Gastrocnemius medialis (tissue), 4 donors: ENCODE measurements around the gene ZNRF3. TPM values are rescaled to one million over a fixed set of nuclear protein-coding genes. Genes with fewer than 3 reads are reported as not detected.

Source experiments
- ATAC-seq, 2 donors: fragments of 150-250 bp; one replicate each; pipeline ENCODE4 v1.9.1; 2016
- DNase-seq, 2 donors: peaks; one replicate each; pipeline ENCODE4 v3.0.0-alpha.2; 2019
- H3K27ac ChIP-seq, 4 donors: fragments of 200-600 bp; sonication (generic); 1 replicate in 1 of 4; 2 replicates in 3 of 4; pipeline ENCODE4 v1.5.1; 2016 to 2018; ENCODE audit warnings: mild to moderate bottlenecking in 2 of 4, moderate library complexity in 1 of 4
- H3K27me3 ChIP-seq, 3 donors: fragments of 200-600 bp; sonication (generic) in 2 of 3; 1 replicate in 1 of 3; 2 replicates in 2 of 3; pipeline versions ENCODE4 v1.5.1 to v1.6.0; 2016 to 2019; ENCODE audit warnings: mild to moderate bottlenecking in 1 of 3, moderate library complexity in 1 of 3
- H3K36me3 ChIP-seq, 2 donors: fragments of 200-600 bp; sonication (generic) in 1 of 2; one replicate each; pipeline ENCODE4 v1.5.1; 2017 to 2018
- H3K4me1 ChIP-seq, 2 donors: fragments of 200-600 bp; sonication (generic) in 1 of 2; one replicate each; pipeline ENCODE4 v1.5.1; 2016 to 2017; ENCODE audit warnings: mild to moderate bottlenecking in 2 of 2
- H3K4me3 ChIP-seq, 4 donors: fragments of 200-600 bp; sonication (generic) in 3 of 4; 1 replicate in 1 of 4; 2 replicates in 3 of 4; pipeline ENCODE4 v1.5.1; 2016 to 2019; ENCODE audit warnings: mild to moderate bottlenecking in 2 of 4
- H3K9me3 ChIP-seq, 3 donors: fragments of 200-600 bp; sonication (generic) in 2 of 3; 1 replicate in 1 of 3; 2 replicates in 2 of 3; pipeline ENCODE4 v1.5.1; 2016 to 2019
- CTCF ChIP-seq, 5 experiments: fragments of 450-650 bp in 3 of 5; fragments of 200-600 bp in 2 of 5; sonication (generic) in 2 of 5; IDR thresholded peaks in 4 of 5; conservative IDR thresholded peaks in 1 of 5; 1 replicate in 4 of 5; 2 replicates in 1 of 5; pipeline ENCODE4 v1.5.1; 2016 to 2019; ENCODE audit warnings: antibody characterized with exemption in 5 of 5, mild to moderate bottlenecking in 3 of 5, moderate library complexity in 3 of 5
- POLR2A ChIP-seq, 2 donors: fragments of 450-650 bp; IDR thresholded peaks; one replicate each; pipeline ENCODE4 v1.6.1; 2017; ENCODE audit warnings: antibody characterized with exemption in 2 of 2, mild to moderate bottlenecking in 2 of 2, moderate library complexity in 2 of 2
- in situ Hi-C, 4 donors: fragments of 200-750 bp; cut with MboI; loops; one replicate each; pipeline versions ENCODE4 v1.15.0 to v1.8.0; 2017; ENCODE audit warnings: low sequenced_read_pairs in 4 of 4
- intact Hi-C: fragments of 100-400 bp; cut with DNase I; formaldehyde crosslinking; loops from one replicate; pipeline ENCODE4 v1.15.1; 2023; ENCODE audit warnings: low total_unique reads
- total RNA-seq, 4 donors: library from RNA; depleted of rRNA; stranded (reverse); fragments of >200 nt; gene quantifications; one replicate each; pipeline versions ENCODE4 v1.1.0 to v1.2.3, GENCODE V29; 2016

Gene ZNRF3
- total RNA-seq, 4 donors from 2014 or later: 7.8 to 19.1 (median 11.1) TPM

- TF ChIP-seq CTCF (IDR thresholded peaks at IDR 0.05 in 4 of 5, conservative IDR thresholded peaks at IDR 0.05 in 1 of 5) (no peak), POLR2A (IDR thresholded peaks at IDR 0.05) (no peak)
- intact Hi-C loops: no loop called here
- Histone ChIP-seq H3K27ac (no peak overlapping the region), H3K36me3 (no peaks in the 10 kb centered on the region), H3K4me3 (no peak overlapping the region), H3K4me1 (peaks cover 18 to 33% of the 10 kb centered on the region in 2 donors), H3K9me3 (no peaks in the 10 kb centered on the region), H3K27me3 (no peaks in the 10 kb centered on the region)
- no peak for ATAC-seq
- DNase-seq: no peak
- in situ Hi-C loops: no loop called here
These were observed 90.0 kb downstream of the ZNRF3 start for GRCh38 chr22:28973352-28973751.

- Histone ChIP-seq H3K36me3 (no peaks in the 10 kb centered on the region), H3K27ac (peak overlapping the region; percentile 84 to 94 (median 92)), H3K4me3 (peak overlapping the region; percentile 36 to 45 (median 42)), H3K9me3 (no peaks in the 10 kb centered on the region), H3K4me1 (peaks cover 46 to 59% of the 10 kb centered on the region in 2 donors), H3K27me3 (no peaks in the 10 kb centered on the region)
- intact Hi-C loops (no loop called here), in situ Hi-C loops (no loop called here)
- DNase-seq (no peak), ATAC-seq (no peak)
- TF ChIP-seq CTCF (IDR thresholded peaks at IDR 0.05 in 4 of 5, conservative IDR thresholded peaks at IDR 0.05 in 1 of 5) (no peak), POLR2A (IDR thresholded peaks at IDR 0.05) (no peak)
These were observed 93.7 kb downstream of the ZNRF3 start for GRCh38 chr22:28977060-28977459.

- Histone ChIP-seq H3K27ac (peak overlapping the region; percentile 84 to 94 (median 92)), H3K4me3 (peak overlapping the region; percentile 36 to 45 (median 42)), H3K9me3 (no peaks in the 10 kb centered on the region), H3K36me3 (no peaks in the 10 kb centered on the region), H3K4me1 (peaks cover 47 to 59% of the 10 kb centered on the region in 2 donors), H3K27me3 (no peaks in the 10 kb centered on the region)
- intact Hi-C loops: no loop called here
- peak; percentile 65 to 71 for ATAC-seq
- peak in 1 of 5 experiments; percentile 19 for TF ChIP-seq CTCF (IDR thresholded peaks at IDR 0.05 in 4 of 5, conservative IDR thresholded peaks at IDR 0.05 in 1 of 5)
- no peak for TF ChIP-seq POLR2A (IDR thresholded peaks at IDR 0.05)
- in situ Hi-C loops: no loop called here
- peak; percentile 39 to 51 for DNase-seq
These were observed 94.2 kb downstream of the ZNRF3 start for GRCh38 chr22:28977481-28977971.

- in situ Hi-C loops (no loop called here), intact Hi-C loops (loop anchor here (1.0 to 2.0 kb wide), 2 partner anchors 95 to 177 kb away; partner anchors contain the start of genes XBP1 and ZNRF3)
- ATAC-seq (peak; percentile 83 to 85), DNase-seq (peak; percentile 80 to 91)
- Histone ChIP-seq H3K27ac (peak overlapping the region; percentile 84 to 94 (median 92)), H3K27me3 (no peaks in the 10 kb centered on the region), H3K4me1 (peaks cover 47 to 59% of the 10 kb centered on the region in 2 donors), H3K36me3 (no peaks in the 10 kb centered on the region), H3K9me3 (no peaks in the 10 kb centered on the region), H3K4me3 (peak overlapping the region; percentile 36 to 45 (median 42))
- TF ChIP-seq CTCF (IDR thresholded peaks at IDR 0.05 in 4 of 5, conservative IDR thresholded peaks at IDR 0.05 in 1 of 5) (no peak), POLR2A (IDR thresholded peaks at IDR 0.05) (peak; percentile 65 to 78)
These were observed 94.8 kb downstream of the ZNRF3 start for GRCh38 chr22:28978158-28978557.
